ENCODE results near the gene C10orf120. TPM values are rescaled to one million over a fixed set of nuclear protein-coding genes. Genes with fewer than 3 reads are reported as not detected.

C10orf120 gene
- total and polyA plus RNA-seq, 2 donors (not counting 3 experiments of a cell fraction or from before 2014, with no cell fraction given): not detected

DNA sequence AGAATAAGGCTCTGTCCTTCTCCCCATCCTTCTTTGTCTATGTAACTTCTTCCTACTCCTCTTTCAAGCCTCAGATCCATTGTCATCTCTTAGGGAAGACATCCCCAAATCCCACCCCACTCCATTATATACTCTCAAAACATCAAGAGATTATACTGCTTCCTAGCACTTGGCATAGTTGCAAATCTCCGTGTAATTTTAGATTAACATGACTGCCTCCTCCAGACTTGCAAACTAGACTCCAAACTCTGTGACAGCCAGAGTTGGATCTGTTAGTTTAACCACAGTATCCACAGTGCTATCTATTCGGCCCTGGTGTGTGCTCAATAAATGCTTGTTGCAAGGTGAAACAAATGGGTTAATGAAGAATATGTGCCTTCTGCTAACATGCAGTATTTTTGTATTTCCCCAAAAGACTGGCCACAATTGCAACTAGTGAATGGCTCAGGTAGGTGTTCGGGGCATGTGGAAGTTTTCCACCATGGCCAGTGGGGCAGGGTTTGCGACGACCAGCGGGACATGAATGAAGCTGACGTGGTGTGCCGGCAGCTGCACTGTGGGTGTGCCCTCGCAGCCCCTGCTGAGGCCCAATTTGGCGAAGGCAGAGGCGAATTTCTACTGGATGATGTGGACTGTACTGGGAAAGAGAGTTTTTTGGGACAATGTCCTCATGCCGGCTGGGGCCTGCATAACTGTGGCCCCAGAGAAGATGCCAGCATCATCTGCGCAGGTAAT is 34.5 kb upstream of the C10orf120 start:
- Histone ChIP-seq H3K9me3 (replicated peaks; ENCODE audit: control insufficient read depth, insufficient read depth, low read length) (no peaks in the 10 kb centered on the region), H4K20me1 (replicated peaks; ENCODE audit: control insufficient read depth, extremely low read depth, insufficient read depth, low read length) (no peaks in the 10 kb centered on the region), H3K79me2 (ENCODE audit: control insufficient read depth, insufficient read depth, low read length) (no peaks in the 10 kb centered on the region), H3K4me3 (replicated peaks in 1 of 3; ENCODE audit: insufficient read depth in 1 of 3, low read depth in 1 of 3, low read length in 3 of 3) (no peak overlapping the region), H3K27ac (ENCODE audit: insufficient read depth, low read depth, low read length) (no peak overlapping the region), H3K9ac (replicated peaks; ENCODE audit: extremely low read depth, insufficient read depth, low read length) (no peak overlapping the region), H3K27me3 (ENCODE audit: control insufficient read depth in 2 of 2, insufficient read depth in 2 of 2, low read length in 2 of 2) (peaks cover 0 to 1% of the 10 kb centered on the region in 2 experiments), H3K9me1 (replicated peaks; ENCODE audit: control insufficient read depth, extremely low read depth, insufficient read depth, low read length) (no peaks in the 10 kb centered on the region), H3K4me2 (ENCODE audit: insufficient read depth, low read length) (no peak overlapping the region), H3K4me1 (ENCODE audit: control insufficient read depth, extremely low read depth, insufficient read depth, low read length) (no peaks in the 10 kb centered on the region), H3K36me3 (ENCODE audit: control insufficient read depth in 2 of 2, extremely low read depth in 1 of 2, insufficient read depth in 2 of 2, low read length in 2 of 2) (no peaks in the 10 kb centered on the region), H2AFZ (ENCODE audit: low read depth, low read length) (no peak overlapping the region)
- CTCF ChIA-PET: no interaction called here
- POLR2A ChIA-PET: no interaction called here
- no TSS peak for BruUV-seq (replicated peaks)
- intact Hi-C loops (cut with micrococcal nuclease) (no loop called here), dilution Hi-C loops (cut with MboI; ENCODE audit: extremely low pct_ligation_motif_present, low sequenced_read_pairs) (no loop called here)
- FAIRE-seq (no peak), DNase-seq (ENCODE audit: low read depth, low spot score) (no peak)
- TF ChIP-seq JUN (IDR thresholded peaks at IDR 0.05; ENCODE audit: borderline replicate concordance, insufficient read depth, insufficient read length, low read depth) (no peak), FOS (IDR thresholded peaks at IDR 0.05; ENCODE audit: borderline replicate concordance, insufficient read depth, low read length) (no peak), POLR2A (IDR thresholded peaks at IDR 0.05; ENCODE audit: low read depth, low read length) (no peak), MYC (IDR thresholded peaks at IDR 0.05; ENCODE audit: low read depth, low read length) (no peak), GATA2 (IDR thresholded peaks at IDR 0.05; ENCODE audit: insufficient read depth, insufficient read length, low read depth, low read length) (no peak), EZH2 (IDR thresholded peaks at IDR 0.05; ENCODE audit: borderline replicate concordance, low read depth, low read length, severe bottlenecking) (no peak), POLR2AphosphoS5 (IDR thresholded peaks at IDR 0.05; ENCODE audit: insufficient read depth, low read depth, low read length) (no peak)
- TF ChIP-seq, protein P1, sequence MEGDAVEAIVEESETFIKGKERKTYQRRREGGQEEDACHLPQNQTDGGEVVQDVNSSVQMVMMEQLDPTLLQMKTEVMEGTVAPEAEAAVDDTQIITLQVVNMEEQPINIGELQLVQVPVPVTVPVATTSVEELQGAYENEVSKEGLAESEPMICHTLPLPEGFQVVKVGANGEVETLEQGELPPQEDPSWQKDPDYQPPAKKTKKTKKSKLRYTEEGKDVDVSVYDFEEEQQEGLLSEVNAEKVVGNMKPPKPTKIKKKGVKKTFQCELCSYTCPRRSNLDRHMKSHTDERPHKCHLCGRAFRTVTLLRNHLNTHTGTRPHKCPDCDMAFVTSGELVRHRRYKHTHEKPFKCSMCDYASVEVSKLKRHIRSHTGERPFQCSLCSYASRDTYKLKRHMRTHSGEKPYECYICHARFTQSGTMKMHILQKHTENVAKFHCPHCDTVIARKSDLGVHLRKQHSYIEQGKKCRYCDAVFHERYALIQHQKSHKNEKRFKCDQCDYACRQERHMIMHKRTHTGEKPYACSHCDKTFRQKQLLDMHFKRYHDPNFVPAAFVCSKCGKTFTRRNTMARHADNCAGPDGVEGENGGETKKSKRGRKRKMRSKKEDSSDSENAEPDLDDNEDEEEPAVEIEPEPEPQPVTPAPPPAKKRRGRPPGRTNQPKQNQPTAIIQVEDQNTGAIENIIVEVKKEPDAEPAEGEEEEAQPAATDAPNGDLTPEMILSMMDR (IDR thresholded peaks at IDR 0.05; ENCODE audit: extremely low read depth in 1 of 2, insufficient read depth in 1 of 2, low read depth in 1 of 2, low read length in 2 of 2): no peak
- TF ChIP-seq, protein P2, sequence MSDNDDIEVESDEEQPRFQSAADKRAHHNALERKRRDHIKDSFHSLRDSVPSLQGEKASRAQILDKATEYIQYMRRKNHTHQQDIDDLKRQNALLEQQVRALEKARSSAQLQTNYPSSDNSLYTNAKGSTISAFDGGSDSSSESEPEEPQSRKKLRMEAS (IDR thresholded peaks at IDR 0.05; ENCODE audit: insufficient read depth, insufficient read length): no peak
